OCI-LY1 (cell line): ENCODE measurements around the gene ADCYAP1R1.

Experiments
- H2AFZ ChIP-seq: fragments of 200-600 bp; sonication (generic), shearing (Covaris generic); 2 replicates; pipeline ENCODE4 v1.6.0; 2014; ENCODE audit warnings: antibody characterized with exemption, mild to moderate bottlenecking, low read length
- H3F3A ChIP-seq: fragments of 200-600 bp; sonication (generic), shearing (Covaris generic); 2 replicates; pipeline ENCODE4 v1.6.0; 2014; ENCODE audit warnings: mild to moderate bottlenecking, antibody characterized with exemption, low read length, moderate library complexity; ENCODE audit not compliant: insufficient read depth
- H3K27ac ChIP-seq: fragments of 200-600 bp; sonication (generic); 2 replicates; pipeline ENCODE4 v1.5.1; 2014; ENCODE audit warnings: low read length, mixed run types, mild to moderate bottlenecking, low read depth; ENCODE audit not compliant: poor library complexity, severe bottlenecking
- H3K27me3 ChIP-seq: fragments of 200-600 bp; sonication (generic); 2 replicates; pipeline ENCODE4 v1.6.0; 2014; ENCODE audit warnings: antibody characterized with exemption, mild to moderate bottlenecking, low read length, moderate library complexity; ENCODE audit not compliant: insufficient read depth
- H3K36me3 ChIP-seq: fragments of 200-600 bp; sonication (generic); 2 replicates; pipeline ENCODE4 v1.6.1; 2014; ENCODE audit warnings: mild to moderate bottlenecking, antibody characterized with exemption, low read length, moderate library complexity, mixed read lengths; ENCODE audit not compliant: insufficient read depth
- H3K4me1 ChIP-seq: fragments of 200-600 bp; sonication (generic); 2 replicates; pipeline ENCODE4 v1.5.1; 2014; ENCODE audit warnings: mild to moderate bottlenecking, low read length, moderate library complexity; ENCODE audit not compliant: insufficient read depth, severe bottlenecking
- H3K4me2 ChIP-seq: fragments of 200-600 bp; sonication (generic), shearing (Covaris generic); 2 replicates; pipeline ENCODE4 v1.6.1; 2014; ENCODE audit warnings: low read length
- H3K4me3 ChIP-seq: fragments of 200-600 bp; sonication (generic); 2 replicates; pipeline ENCODE4 v1.5.1; 2014; ENCODE audit warnings: low read length, low read depth, mild to moderate bottlenecking, mixed read lengths; ENCODE audit not compliant: poor library complexity, severe bottlenecking
- H3K79me2 ChIP-seq: fragments of 200-600 bp; shearing (Covaris generic); 2 replicates; pipeline ENCODE4 v1.6.1; 2016; ENCODE audit warnings: mixed run types, low read length, mixed read lengths; ENCODE audit not compliant: insufficient read depth
- H3K9ac ChIP-seq: fragments of 200-600 bp; sonication (generic), shearing (Covaris generic); 2 replicates; pipeline ENCODE4 v1.6.1; 2014; ENCODE audit warnings: mild to moderate bottlenecking, low read length, mixed read lengths
- H3K9me2 ChIP-seq: fragments of 200-600 bp; sonication (generic), shearing (Covaris generic); 2 replicates; pipeline ENCODE4 v1.6.1; 2014; ENCODE audit warnings: low read depth, mild to moderate bottlenecking, low read length, mixed read lengths
- H3K9me3 ChIP-seq: fragments of 200-600 bp; shearing (Covaris generic); 2 replicates; pipeline ENCODE4 v1.6.1; 2014; ENCODE audit warnings: low read length, mixed read lengths
- H4K20me1 ChIP-seq: fragments of 200-600 bp; sonication (generic), shearing (Covaris generic); 2 replicates; pipeline ENCODE4 v1.6.0; 2016; ENCODE audit warnings: mild to moderate bottlenecking, low read length; ENCODE audit not compliant: insufficient read depth
- CTCF ChIP-seq: fragments of 200-600 bp; sonication (generic), shearing (Covaris generic); IDR thresholded peaks from 2 replicates; pipeline ENCODE4 v1.5.1; 2017; ENCODE audit warnings: mild to moderate bottlenecking, antibody characterized with exemption, low read length, moderate library complexity, mixed read lengths
- EZH2 ChIP-seq: fragments of 200-600 bp; sonication (generic), shearing (Covaris generic); IDR thresholded peaks from 2 replicates; pipeline ENCODE4 v1.8.0; 2017; ENCODE audit warnings: borderline replicate concordance, mixed run types, mild to moderate bottlenecking, antibody characterized with exemption, low read length, moderate library complexity, mixed read lengths

Gene ADCYAP1R1

GRCh38 chr7:31105256-31105950 is 53.3 kb downstream of the ADCYAP1R1 start:
- Histone ChIP-seq H3K27ac (no peak overlapping the region), H3K9me2 (no peaks in the 10 kb centered on the region), H3K79me2 (no peaks in the 10 kb centered on the region), H3K9me3 (no peaks in the 10 kb centered on the region), H3K4me2 (no peak overlapping the region), H3K36me3 (no peaks in the 10 kb centered on the region), H3F3A (no peaks in the 10 kb centered on the region), H3K9ac (no peak overlapping the region), H3K4me3 (no peak overlapping the region), H3K27me3 (no peaks in the 10 kb centered on the region), H2AFZ (no peak overlapping the region), H3K4me1 (no peaks in the 10 kb centered on the region), H4K20me1 (no peaks in the 10 kb centered on the region)
- TF ChIP-seq CTCF = no peak
- no peak for TF ChIP-seq EZH2

GRCh38 chr7:31106303-31107105 is 54.4 kb downstream of the ADCYAP1R1 start:
- H2AFZ ChIP-seq = no peak overlapping the region
- no peak overlapping the region for H3K27ac ChIP-seq
- no peaks in the 10 kb centered on the region for H3F3A ChIP-seq
- no peaks in the 10 kb centered on the region for H3K4me1 ChIP-seq
- H3K9me3 ChIP-seq = no peaks in the 10 kb centered on the region
- H3K4me2 ChIP-seq = no peak overlapping the region
- no peaks in the 10 kb centered on the region for H3K9me2 ChIP-seq
- no peaks in the 10 kb centered on the region for H3K36me3 ChIP-seq
- no peak overlapping the region for H3K9ac ChIP-seq
- no peaks in the 10 kb centered on the region for H3K79me2 ChIP-seq
- H3K4me3 ChIP-seq = no peak overlapping the region
- TF ChIP-seq CTCF = no peak
- H3K27me3 ChIP-seq = no peaks in the 10 kb centered on the region
- no peaks in the 10 kb centered on the region for H4K20me1 ChIP-seq

- Histone ChIP-seq H3K36me3 (no peaks in the 10 kb centered on the region), H3K9ac (no peak overlapping the region), H4K20me1 (no peaks in the 10 kb centered on the region), H3K79me2 (no peaks in the 10 kb centered on the region), H2AFZ (no peak overlapping the region), H3K4me1 (no peaks in the 10 kb centered on the region), H3K4me3 (no peak overlapping the region), H3F3A (no peaks in the 10 kb centered on the region), H3K9me3 (no peaks in the 10 kb centered on the region), H3K9me2 (no peaks in the 10 kb centered on the region), H3K27ac (no peak overlapping the region), H3K4me2 (no peak overlapping the region), H3K27me3 (no peaks in the 10 kb centered on the region)
- TF ChIP-seq EZH2 = no peak
These were observed 55.3 kb downstream of the ADCYAP1R1 start for GRCh38 chr7:31107106-31108090.
